ENCODE measurements around the gene ZNF778.

ZNF778 gene

DNA sequence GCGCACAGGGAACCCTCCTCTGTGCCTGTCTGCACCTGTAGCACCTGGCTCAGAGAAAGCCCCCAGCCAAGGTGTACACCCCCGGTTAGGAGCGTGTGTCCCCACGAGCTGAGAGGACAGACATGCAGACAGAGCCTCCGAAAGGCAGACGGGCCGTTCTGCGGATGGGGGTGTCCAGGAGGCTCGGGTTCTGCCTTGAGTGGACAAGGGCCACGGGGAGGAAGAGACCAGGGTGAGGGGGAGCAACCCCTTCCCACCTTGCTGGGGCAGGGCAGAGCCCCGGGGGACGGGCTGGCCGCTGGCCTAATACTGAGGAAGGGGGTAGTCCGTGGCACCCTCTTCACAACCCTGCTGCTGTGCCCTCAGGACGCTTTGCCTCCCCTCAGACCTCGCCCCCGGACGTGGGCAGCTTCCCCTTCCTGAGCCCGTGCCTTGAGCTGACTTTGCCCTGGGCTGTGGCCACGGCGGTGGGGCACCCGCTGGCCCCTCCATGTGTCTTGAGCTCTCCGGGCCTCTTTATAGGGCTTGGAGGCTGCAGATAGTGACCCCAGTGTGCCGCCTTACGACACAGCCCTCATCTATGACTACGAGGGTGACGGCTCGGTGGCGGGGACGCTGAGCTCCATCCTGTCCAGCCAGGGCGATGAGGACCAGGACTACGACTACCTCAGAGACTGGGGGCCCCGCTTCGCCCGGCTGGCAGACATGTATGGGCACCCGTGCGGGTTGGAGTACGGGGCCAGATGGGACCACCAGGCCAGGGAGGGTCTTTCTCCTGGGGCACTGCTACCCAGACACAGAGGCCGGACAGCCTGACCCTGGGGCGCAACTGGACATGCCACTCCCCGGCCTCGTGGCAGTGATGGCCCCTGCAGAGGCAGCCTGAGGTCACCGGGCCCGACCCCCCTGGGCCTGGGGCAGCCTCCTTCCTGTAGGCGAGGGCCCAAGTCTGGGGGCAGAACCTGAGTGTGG, 22.9 kb upstream of the ZNF778 start:
- DNase-seq: no peak

DNA sequence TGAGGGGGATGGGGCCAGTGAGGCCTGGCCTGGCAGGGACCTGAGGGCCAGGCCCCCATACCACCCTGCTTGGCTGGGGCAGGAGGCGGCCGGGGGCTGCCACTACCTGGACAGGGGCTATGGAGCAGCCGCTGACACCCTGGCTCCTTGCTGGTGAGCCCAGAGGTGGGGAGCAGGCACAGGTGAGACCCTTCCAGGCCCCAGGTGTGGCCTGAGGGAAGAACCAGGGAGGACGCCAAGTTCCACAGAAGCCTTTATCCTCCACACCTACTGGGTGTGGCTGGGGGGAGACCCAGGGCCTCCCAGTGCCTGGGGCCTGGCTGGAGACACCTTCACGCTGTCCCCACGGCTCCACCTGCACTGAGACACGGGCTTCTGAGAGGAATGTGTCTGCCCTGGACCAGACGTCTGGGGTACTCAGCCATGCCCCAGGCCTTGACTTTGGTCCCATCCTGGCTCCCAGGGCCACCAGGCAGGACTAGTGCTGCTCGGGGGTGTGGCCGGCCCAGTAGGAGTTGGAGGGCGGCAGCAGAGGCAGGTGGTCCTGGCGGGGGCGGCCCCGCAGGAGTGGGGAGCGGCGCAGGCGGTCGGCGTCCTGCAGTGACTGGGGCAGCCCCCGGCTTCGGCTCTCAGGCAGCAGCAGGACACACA, 21.9 kb upstream of the ZNF778 start:
- DNase-seq: no peak

DNA sequence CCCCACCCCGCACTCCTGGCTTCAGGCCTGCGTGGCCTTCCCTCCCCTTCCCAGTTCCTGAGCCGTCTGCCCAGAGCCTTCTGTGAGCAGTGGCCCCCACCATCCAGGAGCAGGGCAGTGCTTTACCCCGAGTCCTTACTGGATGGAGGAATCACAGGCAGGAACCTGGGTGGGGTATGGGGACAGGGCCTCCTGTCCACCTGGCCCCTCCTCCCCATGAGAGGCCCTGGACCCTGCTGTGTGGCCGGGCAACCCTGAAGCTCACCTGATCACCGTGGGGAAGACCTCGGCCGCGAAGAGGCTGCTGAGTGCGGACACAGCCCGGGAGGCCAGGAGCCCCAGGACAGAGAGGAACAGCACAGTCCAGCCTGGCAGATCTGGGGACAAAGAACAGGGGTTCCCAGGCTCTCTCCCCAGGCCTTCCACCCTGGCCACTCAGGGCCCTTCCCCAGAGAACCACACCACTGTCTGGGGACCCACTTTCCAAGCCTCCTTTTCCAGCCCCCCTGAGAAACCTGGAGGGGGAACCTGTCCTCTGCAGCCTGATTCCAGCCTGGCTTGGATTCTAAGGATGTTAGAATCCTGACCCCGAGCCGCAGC, 20.4 kb upstream of the ZNF778 start:
- DNase-seq: no peak

DNA sequence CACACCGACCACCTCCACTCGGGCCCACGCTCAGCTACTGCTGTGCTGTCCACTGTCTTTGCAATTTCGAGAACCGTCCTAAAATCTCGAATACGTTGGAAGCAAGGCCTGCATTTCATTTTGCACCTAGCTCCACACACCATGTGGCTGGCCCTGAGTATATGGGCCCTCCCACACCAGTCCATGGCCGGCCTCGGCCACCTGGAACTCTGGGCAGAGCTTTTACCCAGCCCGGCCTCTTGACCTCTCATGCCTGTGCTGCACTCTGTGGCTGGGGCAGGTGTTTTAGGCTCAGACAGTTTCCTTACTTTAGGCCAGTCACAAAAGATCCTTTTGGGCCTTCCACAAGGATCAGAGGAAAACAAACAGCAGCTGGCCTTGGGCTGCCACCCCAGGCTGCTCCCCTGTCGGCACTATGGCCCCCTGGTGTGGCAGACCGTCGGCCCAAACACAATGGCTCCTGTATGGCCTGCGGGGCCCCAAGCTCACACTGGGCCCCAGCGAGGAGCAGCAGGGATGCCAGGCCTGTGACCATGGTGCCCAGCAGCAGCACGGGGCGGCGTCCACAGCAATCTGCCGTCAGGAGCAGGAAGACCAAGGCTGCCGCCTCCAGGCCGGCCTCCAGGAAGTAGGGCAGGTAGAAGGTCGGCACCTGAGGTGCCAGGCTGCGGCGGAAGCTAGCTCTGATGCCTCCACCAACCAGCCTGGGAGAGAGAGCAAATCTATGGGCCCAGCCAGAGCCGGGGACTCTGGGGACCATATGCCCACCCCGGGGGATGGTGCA, 19.7 kb upstream of the ZNF778 start:
- DNase-seq: no peak

DNA sequence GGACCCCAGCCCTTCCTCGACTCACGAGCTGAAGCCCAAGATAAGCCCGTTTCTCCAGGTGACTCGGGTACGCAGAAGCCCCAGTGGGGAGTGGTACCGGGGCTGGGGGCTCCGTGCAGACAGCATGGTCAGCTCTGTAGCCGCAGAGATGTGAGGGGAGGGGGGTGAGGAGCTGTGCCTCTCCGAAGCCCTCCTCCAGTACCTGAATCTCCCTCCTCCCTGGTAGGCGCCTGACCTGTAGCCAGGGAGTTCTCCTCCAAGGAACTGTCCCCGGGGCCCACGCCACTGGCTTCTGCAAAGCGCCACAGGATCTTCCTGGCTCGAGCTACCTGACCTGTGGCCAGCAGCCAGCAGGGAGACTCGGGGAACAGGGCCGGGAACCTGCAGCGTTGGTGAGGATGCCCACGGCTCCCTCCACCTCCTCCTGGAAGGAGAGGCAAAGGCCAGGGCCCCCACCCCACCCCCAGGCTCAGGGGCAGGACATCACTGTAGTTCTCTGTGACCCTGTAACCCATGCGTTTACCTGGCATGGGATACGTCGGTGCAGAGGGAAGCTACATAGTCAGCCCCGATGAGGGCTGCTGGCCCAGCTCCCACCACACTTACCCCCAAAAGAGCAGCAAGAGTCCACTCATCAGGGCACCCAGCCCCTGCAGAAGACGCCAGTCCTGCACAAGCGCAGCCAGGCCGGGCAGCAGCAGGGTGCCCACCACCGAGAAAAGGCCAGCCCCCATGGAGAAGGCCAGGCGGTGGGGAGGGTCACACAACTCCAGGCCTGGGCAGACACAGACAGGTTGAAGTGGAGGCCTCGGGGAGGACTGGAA, 18.9 kb upstream of the ZNF778 start:
- no peak for DNase-seq

DNA sequence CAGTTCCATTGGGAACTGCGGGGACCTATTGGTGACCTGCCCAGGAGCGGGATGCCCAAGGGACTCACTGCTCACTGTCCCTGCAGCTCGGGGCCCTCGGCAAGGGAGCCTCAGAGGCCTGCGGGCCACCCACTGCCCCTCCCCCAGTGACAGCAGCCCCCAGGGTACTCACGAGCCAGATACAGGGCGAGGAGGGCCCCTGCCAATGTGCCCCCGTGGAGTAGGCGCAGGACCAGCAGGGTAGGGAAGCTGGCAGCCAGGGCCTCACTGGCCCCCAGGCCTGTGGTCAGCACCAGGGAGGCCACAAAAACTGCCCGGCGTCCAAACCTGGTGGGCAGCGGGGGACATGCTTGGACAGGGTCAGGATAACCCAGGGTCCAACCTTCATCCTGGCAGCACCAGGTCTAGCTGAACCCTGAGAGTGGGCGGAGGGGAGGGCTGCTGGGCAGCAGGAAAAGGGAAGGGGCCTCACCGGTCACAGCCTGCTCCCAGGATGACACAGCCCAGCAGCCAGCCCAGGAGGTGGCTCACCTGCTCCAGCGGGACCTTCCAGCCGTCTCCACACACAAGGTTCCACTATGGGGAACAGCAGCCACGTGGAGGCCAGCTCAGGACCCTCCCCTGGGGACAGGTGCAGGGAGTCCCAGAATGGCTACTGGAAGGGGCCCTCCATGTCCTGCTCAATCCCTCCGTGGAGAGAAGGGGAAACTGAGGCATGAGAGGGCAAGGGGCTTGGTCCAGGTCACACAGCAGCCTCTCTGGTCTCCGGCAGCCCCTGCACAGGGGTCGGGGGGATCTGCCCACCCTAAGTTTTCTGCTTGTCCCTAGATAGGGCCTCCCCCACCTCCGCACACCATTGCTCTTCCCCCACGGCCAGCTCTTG, 18.0 kb upstream of the ZNF778 start:
- no peak for DNase-seq

DNA sequence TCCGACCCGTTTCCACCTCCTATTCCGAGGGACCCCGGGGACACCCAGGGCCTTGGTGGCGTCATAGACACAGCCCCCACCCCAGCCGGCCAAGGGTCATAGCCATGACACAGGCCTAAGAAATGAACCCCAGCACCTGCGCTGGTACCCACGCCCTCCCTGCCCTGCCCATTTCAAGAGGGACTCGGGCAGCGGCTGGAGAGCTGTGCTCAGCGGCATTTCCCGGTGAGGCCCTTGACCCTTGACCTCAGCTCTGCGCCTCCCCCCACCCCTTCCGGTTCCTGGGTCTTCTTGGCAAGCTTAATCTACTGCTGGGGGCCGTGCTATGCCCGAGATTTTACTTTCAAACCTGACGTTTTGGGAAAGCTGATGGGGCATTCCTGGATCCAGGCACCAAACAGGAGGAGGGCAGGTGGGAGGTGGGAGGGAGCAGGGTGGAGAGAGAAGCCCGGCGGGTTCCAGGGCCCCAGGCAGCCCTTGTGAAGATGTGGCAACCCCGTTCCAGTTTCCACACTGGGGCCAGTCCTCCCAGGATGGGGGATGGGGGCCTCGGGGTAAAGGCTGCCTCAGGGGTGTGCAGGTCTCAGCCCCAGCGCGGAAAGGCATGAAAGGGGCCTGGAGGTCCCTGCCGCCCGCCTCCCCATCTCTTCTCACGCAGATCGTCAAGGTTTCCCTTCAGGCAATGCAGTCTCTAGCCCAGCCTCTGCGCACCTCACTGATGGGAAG, 17.2 kb upstream of the ZNF778 start, which contains the start of gene SLC22A31:
Gene SLC22A31, minus strand, starts transcription at position 414 of the 726 bp plus-strand sequence. Its CDS starts 36 bp downstream, at position 378.
- no peak for DNase-seq

DNA sequence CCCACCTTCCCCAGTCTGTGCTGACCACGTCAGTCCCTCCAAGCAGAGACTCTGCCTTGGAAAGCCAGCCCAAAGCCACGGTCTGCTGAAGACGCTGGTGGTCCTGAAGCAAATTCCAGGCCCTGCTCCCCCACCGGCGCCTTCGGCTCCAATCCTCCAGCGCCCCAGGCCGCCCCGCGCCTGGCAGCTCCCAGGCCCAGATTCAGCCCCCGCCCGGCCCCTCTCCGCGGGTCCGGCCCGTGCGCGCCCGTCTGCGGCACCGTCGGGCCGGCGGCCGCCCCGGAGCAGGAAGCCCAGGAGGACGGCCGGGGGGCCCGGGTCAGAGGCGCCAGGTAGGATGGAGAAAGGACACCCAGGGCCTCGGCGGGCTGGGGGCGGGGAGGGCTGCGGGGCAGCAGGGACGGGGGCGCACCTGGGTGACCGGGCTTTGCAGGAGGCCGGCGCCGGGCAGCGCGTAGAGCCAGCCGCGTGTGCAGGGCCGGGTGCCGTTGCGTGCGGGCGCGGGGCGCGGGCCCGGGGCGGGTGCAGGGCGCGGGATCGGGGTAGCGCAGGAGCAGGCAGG, 16.6 kb upstream of the ZNF778 start:
- DNase-seq: no peak

DNA sequence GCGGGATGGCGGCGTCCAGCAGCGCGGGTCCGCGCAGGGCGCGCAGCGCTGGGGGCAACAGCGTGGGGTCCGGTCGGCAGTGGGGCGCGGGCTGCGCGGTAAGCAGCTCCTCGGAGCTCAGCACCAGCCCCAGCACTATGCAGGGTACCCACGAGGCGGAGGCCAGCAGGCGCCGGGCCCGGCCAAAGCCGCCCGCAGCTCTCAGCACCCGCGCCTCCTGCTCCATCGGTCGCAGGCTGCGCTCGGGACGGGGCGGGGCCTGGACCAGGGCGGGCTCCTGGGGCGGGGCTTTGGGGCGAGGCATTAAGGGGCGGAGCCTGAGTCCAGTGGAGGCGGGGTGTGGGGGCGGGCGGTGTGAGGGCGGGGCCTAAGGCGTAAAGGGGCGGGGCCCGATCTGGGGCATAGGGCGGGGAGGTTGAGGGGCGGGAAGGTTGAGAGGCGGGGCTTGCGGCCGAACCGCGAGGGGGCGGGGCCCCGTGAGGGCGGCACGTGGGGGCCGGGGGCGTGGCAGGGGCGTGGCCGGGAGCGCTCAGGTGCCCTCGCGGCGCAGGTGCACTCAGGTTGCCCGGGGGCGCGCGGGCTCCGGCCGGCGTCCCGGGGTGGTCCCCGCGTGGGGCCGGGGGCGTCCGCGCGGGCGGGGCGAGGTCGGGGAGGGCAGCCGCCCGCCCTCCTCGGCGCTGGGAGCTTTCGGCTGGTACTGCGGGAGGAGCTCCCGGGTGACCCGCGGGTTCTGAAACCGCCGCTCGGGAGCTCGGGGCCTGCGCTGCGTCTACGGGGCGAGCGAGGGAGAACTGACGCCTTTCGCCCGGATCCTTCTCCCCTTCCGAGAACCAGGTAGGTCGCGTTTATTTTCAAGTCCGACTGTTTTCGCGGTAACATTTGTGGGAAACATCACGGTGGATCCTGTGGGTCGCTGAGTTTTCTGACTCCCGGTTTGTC, 15.8 kb upstream of the ZNF778 start:
- peak; percentile 82 for DNase-seq

DNA sequence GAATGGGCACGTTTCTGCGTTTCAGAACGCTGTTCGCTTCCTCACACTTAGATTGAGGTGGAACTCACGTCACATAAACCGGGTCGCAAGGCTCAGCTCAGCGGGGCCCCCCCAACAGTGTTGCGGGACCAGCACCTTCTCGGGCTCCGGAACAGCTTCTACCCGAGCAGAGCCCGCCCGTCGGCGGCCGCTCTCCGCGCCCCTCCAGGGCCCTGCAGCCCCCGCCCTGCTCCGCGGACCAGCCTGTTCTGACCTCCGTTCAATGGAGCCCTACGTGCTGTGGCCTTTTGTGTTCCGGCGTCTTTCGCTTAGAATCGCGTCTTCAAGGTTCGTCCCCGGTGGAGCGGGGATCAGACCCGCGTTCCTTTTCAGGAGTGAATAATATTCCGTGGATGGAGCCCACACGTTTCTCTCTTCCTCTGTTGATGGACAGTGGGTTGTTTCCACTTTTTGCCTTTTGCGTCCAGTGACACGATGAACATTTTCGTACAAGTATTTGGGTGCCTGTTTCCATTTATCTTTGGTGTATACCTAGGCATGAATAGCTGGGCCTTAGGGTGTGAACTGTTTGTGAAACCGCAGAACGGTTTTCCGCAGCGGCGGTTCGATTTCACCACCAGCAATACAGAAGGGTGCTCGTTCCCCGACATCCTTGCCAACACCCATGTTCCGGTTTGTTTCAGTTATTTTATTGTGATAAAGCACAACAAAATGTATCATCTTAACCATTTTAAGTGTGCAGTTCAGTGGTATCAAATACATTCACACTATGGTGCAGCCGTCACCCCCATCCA, 14.9 kb upstream of the ZNF778 start:
- DNase-seq: no peak

DNA sequence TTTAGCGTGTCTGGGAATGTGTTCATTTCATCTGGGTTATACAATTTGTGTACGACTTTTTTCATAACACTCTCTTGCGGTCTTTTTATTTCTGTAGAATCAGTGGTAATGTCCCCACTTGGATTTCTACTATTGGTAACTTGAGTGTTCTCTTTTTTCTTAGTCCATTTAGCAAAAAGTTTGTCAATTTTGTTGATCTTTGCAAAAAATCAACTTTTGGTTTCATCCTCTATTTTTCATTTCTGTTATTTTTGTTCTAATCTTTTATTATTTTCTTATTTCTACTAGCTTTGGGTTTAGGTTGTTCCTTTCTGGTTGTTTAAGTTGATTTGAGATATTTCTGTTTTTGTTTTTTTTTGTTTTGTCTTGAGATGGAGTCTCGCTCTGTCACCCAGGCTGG, 9.5 kb upstream of the ZNF778 start:
- no peak for DNase-seq

DNA sequence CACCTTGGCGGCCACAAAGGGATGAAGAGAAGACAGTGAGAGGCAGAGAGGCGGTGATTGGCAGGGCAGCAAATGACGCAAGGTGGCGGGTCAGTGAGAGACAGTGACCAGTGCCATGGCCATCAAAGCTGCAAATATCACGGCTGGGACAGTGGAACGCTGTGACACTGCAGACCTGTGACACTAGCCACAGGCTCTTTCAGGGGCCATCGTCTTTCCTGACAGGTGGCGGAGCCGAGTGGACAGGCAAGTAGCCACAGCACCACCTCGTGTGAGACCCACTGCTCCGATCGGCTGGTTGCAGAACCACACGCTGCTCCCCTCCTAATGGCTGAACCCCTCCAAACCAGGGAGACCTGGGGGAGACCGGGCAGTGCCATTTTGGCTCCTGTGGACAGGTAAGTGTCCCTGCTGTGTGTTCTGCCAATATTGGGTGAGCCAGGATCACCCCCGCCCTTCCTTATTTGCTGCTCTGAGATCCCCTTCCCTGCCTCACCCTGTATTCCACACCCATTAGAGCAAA, 7.9 kb upstream of the ZNF778 start:
- no peak for DNase-seq

DNA sequence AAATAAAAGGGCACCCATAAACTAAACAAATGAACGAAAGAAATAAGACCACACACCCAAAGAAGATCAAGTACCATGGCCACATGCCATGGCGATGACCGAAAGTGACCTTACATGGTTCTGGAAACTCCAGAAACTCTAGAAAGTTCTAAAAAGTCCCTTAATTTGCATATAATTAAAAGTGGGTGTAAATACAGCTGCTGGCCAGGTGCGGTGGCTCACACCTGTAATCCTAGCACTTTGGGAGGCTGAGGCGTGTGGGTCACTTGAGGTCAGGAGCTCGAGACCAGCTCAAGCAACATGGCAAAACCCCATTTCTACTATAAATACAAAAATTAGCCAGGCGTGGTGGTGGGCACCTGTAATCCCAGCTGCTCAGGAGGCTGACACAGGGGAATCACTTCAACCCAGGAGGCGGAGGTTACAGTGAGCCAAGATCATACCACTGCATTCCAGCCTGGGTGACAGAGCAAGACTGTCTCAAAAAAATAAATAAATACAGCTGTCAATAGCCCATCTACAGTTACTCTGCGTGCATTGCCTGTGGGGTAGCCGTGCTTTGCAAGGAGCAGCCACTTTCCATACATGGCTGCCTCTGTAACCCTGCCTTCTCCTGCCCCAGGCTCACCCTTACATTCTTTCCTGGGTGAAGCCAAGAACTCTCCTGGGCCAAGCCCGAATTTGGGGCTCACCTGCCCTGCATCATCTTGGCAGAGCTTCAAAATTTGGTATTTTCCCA, 7.2 kb upstream of the ZNF778 start:
- DNase-seq: no peak

DNA sequence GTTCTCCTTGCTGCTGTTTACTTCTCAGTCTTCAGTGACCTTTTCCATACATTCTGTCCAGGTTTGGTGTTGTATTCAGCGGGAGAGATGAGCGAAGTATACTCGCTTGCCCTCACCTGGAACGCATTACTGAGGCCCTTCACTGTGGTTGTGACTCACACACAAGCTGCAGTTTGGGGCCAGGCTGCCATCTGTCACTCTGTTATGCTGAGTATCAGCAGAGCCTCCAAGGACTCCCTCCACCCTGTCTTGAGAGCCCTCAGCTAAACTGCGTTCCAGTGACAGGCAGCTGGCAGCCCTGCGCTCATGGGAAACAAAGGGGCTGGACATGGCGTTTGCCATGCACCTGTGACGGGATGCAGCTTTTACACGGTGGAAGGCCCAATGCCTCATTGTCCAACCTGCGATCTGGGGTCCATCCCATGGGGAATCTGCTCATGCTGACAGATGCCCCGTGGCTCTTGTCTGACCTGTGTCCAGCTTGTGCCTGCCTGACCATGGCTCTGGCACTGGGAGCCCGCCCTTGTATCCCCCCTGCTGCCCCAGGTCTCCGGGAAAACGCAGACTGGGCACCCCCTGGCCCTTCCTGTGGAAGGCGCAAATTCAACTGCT, 6.5 kb upstream of the ZNF778 start:
- DNase-seq: no peak

DNA sequence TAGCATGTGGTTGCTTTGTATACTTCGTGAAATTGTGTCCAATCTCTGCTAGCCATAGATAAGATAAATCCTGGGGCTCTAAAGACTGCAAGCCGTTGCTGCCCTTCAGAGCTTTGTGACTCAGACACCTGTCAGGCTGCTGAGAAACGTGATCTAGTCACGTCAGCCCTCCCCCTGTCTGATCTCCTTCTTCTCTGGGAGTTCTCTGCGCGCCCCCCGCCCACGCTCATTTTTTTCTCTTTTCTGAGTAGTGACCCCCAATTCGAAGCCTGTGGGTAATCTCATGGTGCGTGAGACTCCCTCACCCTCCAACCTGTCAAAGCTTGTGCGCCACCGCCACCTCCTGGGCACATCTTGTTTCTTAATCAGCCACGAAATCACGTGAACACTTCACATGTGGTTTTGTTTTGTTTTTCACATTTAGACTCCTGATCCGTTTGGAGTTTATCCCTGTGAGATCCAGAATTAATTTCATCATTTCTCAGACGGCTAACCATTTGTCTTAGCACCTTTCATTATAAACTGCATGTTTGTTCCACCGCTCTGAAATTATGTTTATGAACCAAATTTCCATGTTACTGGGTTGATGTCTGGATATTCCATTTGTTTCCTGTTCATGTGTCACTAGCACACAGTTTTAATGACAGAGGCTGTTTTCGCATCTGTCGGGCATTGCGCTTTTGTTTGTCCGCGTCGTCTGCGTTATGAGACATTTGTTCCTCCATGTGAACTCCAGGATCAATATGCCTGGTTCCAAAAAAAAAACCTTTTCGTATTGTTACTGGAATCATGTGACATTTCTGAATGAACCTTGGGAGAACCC, 977 bp upstream of the ZNF778 start:
- DNase-seq: peak; percentile 49

DNA sequence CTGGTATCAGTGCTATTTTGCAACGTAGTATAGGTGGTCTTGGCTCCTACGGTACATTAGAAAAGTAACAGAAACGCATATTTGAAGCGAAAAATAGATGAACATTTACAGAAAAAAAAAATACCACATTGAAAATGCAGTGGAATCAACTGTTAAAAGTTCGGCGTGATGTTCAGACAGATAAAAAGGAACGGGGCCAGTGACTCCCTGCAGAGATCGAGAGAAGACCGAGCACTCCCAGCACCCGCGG, 440 bp upstream of the ZNF778 start:
- DNase-seq: no peak
